Measurements from ENCODE around the gene STK39.

The STK39 gene

GRCh38 chr2:168210895-168211570 is 36.4 kb downstream of the STK39 start:
- Mint-ChIP-seq H3K4me3 (peak overlapping the region; percentile 72), H3K36me3 (ENCODE audit: low read depth) (peaks cover 26% of the 10 kb centered on the region), H3K4me1 (ENCODE audit: low read depth) (peaks cover 60% of the 10 kb centered on the region), H3K27ac (peak overlapping the region; percentile 87), H3K9me3 (no peaks in the 10 kb centered on the region), H3K27me3 (ENCODE audit: low read depth) (no peaks in the 10 kb centered on the region)
- no peak for DNase-seq (ENCODE audit: low spot score)

GRCh38 chr2:168210216-168210894 is 37.0 kb downstream of the STK39 start:
- Mint-ChIP-seq H3K36me3 (ENCODE audit: low read depth) (peaks cover 26% of the 10 kb centered on the region), H3K27ac (peak overlapping the region; percentile 87), H3K27me3 (ENCODE audit: low read depth) (no peaks in the 10 kb centered on the region), H3K4me1 (ENCODE audit: low read depth) (peaks cover 59% of the 10 kb centered on the region), H3K9me3 (no peaks in the 10 kb centered on the region), H3K4me3 (peak overlapping the region; percentile 72)
- no peak for DNase-seq (ENCODE audit: low spot score)

- peaks cover 28% of the 10 kb centered on the region for H3K36me3 Mint-ChIP-seq (ENCODE audit: low read depth)
- H3K4me1 Mint-ChIP-seq (ENCODE audit: low read depth), result peaks cover 53% of the 10 kb centered on the region
- H3K4me3 Mint-ChIP-seq, result no peak overlapping the region
- peak; percentile 28 for DNase-seq (ENCODE audit: low spot score)
- no peaks in the 10 kb centered on the region for H3K9me3 Mint-ChIP-seq
- no peaks in the 10 kb centered on the region for H3K27me3 Mint-ChIP-seq (ENCODE audit: low read depth)
- H3K27ac Mint-ChIP-seq, result no peak overlapping the region
Observed at GRCh38 chr2:168208652-168209051, 38.7 kb downstream of the STK39 start.

GRCh38 chr2:168207851-168208250 is 39.5 kb downstream of the STK39 start:
- no peak overlapping the region for H3K27ac Mint-ChIP-seq
- no peak overlapping the region for H3K4me3 Mint-ChIP-seq
- no peaks in the 10 kb centered on the region for H3K9me3 Mint-ChIP-seq
- peak; percentile 25 for DNase-seq (ENCODE audit: low spot score)
- H3K27me3 Mint-ChIP-seq (ENCODE audit: low read depth), result no peaks in the 10 kb centered on the region
- peaks cover 55% of the 10 kb centered on the region for H3K4me1 Mint-ChIP-seq (ENCODE audit: low read depth)
- peaks cover 31% of the 10 kb centered on the region for H3K36me3 Mint-ChIP-seq (ENCODE audit: low read depth)

- Mint-ChIP-seq H3K36me3 (ENCODE audit: low read depth) (peaks cover 37% of the 10 kb centered on the region), H3K27me3 (ENCODE audit: low read depth) (no peaks in the 10 kb centered on the region), H3K27ac (no peak overlapping the region), H3K4me3 (no peak overlapping the region), H3K4me1 (ENCODE audit: low read depth) (peaks cover 48% of the 10 kb centered on the region), H3K9me3 (no peaks in the 10 kb centered on the region)
- DNase-seq (ENCODE audit: low spot score), result no peak
Observed at GRCh38 chr2:168203762-168204693, 43.4 kb downstream of the STK39 start.

- peaks cover 31% of the 10 kb centered on the region for H3K36me3 Mint-ChIP-seq (ENCODE audit: low read depth)
- peaks cover 3% of the 10 kb centered on the region for H3K9me3 Mint-ChIP-seq
- no peak overlapping the region for H3K4me3 Mint-ChIP-seq
- peaks cover 43% of the 10 kb centered on the region for H3K4me1 Mint-ChIP-seq (ENCODE audit: low read depth)
- H3K27me3 Mint-ChIP-seq (ENCODE audit: low read depth), result no peaks in the 10 kb centered on the region
- DNase-seq (ENCODE audit: low spot score), result no peak
- H3K27ac Mint-ChIP-seq, result no peak overlapping the region
Observed at GRCh38 chr2:168201584-168202116, 45.7 kb downstream of the STK39 start.

GRCh38 chr2:168200930-168201583 is 46.3 kb downstream of the STK39 start:
- Mint-ChIP-seq H3K36me3 (ENCODE audit: low read depth) (peaks cover 30% of the 10 kb centered on the region), H3K4me1 (ENCODE audit: low read depth) (peaks cover 46% of the 10 kb centered on the region), H3K4me3 (no peak overlapping the region), H3K27ac (no peak overlapping the region), H3K9me3 (peaks cover 3% of the 10 kb centered on the region), H3K27me3 (ENCODE audit: low read depth) (no peaks in the 10 kb centered on the region)
- no peak for DNase-seq (ENCODE audit: low spot score)

GRCh38 chr2:168198476-168199207 is 48.8 kb downstream of the STK39 start:
- Mint-ChIP-seq H3K4me3 (no peak overlapping the region), H3K36me3 (ENCODE audit: low read depth) (peaks cover 29% of the 10 kb centered on the region), H3K27me3 (ENCODE audit: low read depth) (no peaks in the 10 kb centered on the region), H3K4me1 (ENCODE audit: low read depth) (peaks cover 63% of the 10 kb centered on the region), H3K9me3 (peaks cover 3% of the 10 kb centered on the region), H3K27ac (no peak overlapping the region)
- DNase-seq (ENCODE audit: low spot score), result no peak

- H3K4me3 Mint-ChIP-seq, result peak overlapping the region; percentile 9
- peaks cover 20% of the 10 kb centered on the region for H3K36me3 Mint-ChIP-seq (ENCODE audit: low read depth)
- no peak for DNase-seq (ENCODE audit: low spot score)
- peaks cover 65% of the 10 kb centered on the region for H3K4me1 Mint-ChIP-seq (ENCODE audit: low read depth)
- H3K9me3 Mint-ChIP-seq, result peaks cover 3% of the 10 kb centered on the region
- H3K27ac Mint-ChIP-seq, result peak overlapping the region; percentile 97
- no peaks in the 10 kb centered on the region for H3K27me3 Mint-ChIP-seq (ENCODE audit: low read depth)
Observed at GRCh38 chr2:168196764-168197180, 50.6 kb downstream of the STK39 start.

GRCh38 chr2:168194784-168195522 is 52.4 kb downstream of the STK39 start:
- H3K4me3 Mint-ChIP-seq, result peak overlapping the region; percentile 84
- H3K27me3 Mint-ChIP-seq (ENCODE audit: low read depth), result no peaks in the 10 kb centered on the region
- peaks cover 18% of the 10 kb centered on the region for H3K36me3 Mint-ChIP-seq (ENCODE audit: low read depth)
- peaks cover 72% of the 10 kb centered on the region for H3K4me1 Mint-ChIP-seq (ENCODE audit: low read depth)
- H3K9me3 Mint-ChIP-seq, result peaks cover 3% of the 10 kb centered on the region
- peak; percentile 64 for DNase-seq (ENCODE audit: low spot score)
- H3K27ac Mint-ChIP-seq, result peak overlapping the region; percentile 97

GRCh38 chr2:168192839-168193616 is 54.4 kb downstream of the STK39 start:
- H3K4me1 Mint-ChIP-seq (ENCODE audit: low read depth), result peaks cover 79% of the 10 kb centered on the region
- peaks cover 20% of the 10 kb centered on the region for H3K36me3 Mint-ChIP-seq (ENCODE audit: low read depth)
- H3K4me3 Mint-ChIP-seq, result peak overlapping the region; percentile 78
- DNase-seq (ENCODE audit: low spot score), result peak; percentile 27
- peak overlapping the region; percentile 83 for H3K27ac Mint-ChIP-seq
- no peaks in the 10 kb centered on the region for H3K27me3 Mint-ChIP-seq (ENCODE audit: low read depth)
- peaks cover 3% of the 10 kb centered on the region for H3K9me3 Mint-ChIP-seq
